ENCODE data around the gene GABARAPL2. TPM values are rescaled to one million over a fixed set of nuclear protein-coding genes. Genes with fewer than 3 reads are reported as not detected.

The GABARAPL2 gene
- total RNA-seq, 1 donor from 2014 or later = 222 TPM

- Mint-ChIP-seq H3K27ac (ENCODE audit: unreplicated experiment) (peak overlapping the region; percentile 1), H3K4me3 (ENCODE audit: unreplicated experiment) (no peak overlapping the region), H3K4me1 (ENCODE audit: unreplicated experiment) (peaks cover 7% of the 10 kb centered on the region), H3K36me3 (ENCODE audit: low read depth, unreplicated experiment) (peaks cover 55% of the 10 kb centered on the region), H3K9me3 (ENCODE audit: unreplicated experiment) (no peaks in the 10 kb centered on the region), H3K27me3 (ENCODE audit: unreplicated experiment) (no peaks in the 10 kb centered on the region)
- DNase-seq (ENCODE audit: low spot score) = no peak
- no peak for TF ChIP-seq CTCF (IDR thresholded peaks at IDR 0.05; ENCODE audit: unreplicated experiment)
These were observed 33.5 kb downstream of the GABARAPL2 start for GRCh38 chr16:75599452-75600277.

- Mint-ChIP-seq H3K27me3 (ENCODE audit: unreplicated experiment) (no peaks in the 10 kb centered on the region), H3K9me3 (ENCODE audit: unreplicated experiment) (no peaks in the 10 kb centered on the region), H3K4me3 (ENCODE audit: unreplicated experiment) (no peak overlapping the region), H3K27ac (ENCODE audit: unreplicated experiment) (no peak overlapping the region), H3K36me3 (ENCODE audit: low read depth, unreplicated experiment) (peaks cover 47% of the 10 kb centered on the region), H3K4me1 (ENCODE audit: unreplicated experiment) (no peaks in the 10 kb centered on the region)
- no peak for DNase-seq (ENCODE audit: low spot score)
- no peak for TF ChIP-seq CTCF (IDR thresholded peaks at IDR 0.05; ENCODE audit: unreplicated experiment)
These were observed 37.1 kb downstream of the GABARAPL2 start for GRCh38 chr16:75603241-75603640.

GRCh38 chr16:75606507-75606906 lies 40.3 kb downstream of the GABARAPL2 start:
- Mint-ChIP-seq H3K27ac (ENCODE audit: unreplicated experiment) (no peak overlapping the region), H3K4me1 (ENCODE audit: unreplicated experiment) (no peaks in the 10 kb centered on the region), H3K4me3 (ENCODE audit: unreplicated experiment) (no peak overlapping the region), H3K9me3 (ENCODE audit: unreplicated experiment) (no peaks in the 10 kb centered on the region), H3K36me3 (ENCODE audit: low read depth, unreplicated experiment) (peaks cover 45% of the 10 kb centered on the region), H3K27me3 (ENCODE audit: unreplicated experiment) (peaks cover 2% of the 10 kb centered on the region)
- TF ChIP-seq CTCF (IDR thresholded peaks at IDR 0.05; ENCODE audit: unreplicated experiment) = no peak
- no peak for DNase-seq (ENCODE audit: low spot score)

GRCh38 chr16:75614066-75614897 lies 48.1 kb downstream of the GABARAPL2 start:
- Mint-ChIP-seq H3K27ac (ENCODE audit: unreplicated experiment) (no peak overlapping the region), H3K27me3 (ENCODE audit: unreplicated experiment) (peaks cover 6% of the 10 kb centered on the region), H3K9me3 (ENCODE audit: unreplicated experiment) (no peaks in the 10 kb centered on the region), H3K4me3 (ENCODE audit: unreplicated experiment) (no peak overlapping the region), H3K4me1 (ENCODE audit: unreplicated experiment) (peaks cover 13% of the 10 kb centered on the region), H3K36me3 (ENCODE audit: low read depth, unreplicated experiment) (peaks cover 32% of the 10 kb centered on the region)
- no peak for TF ChIP-seq CTCF (IDR thresholded peaks at IDR 0.05; ENCODE audit: unreplicated experiment)
- DNase-seq (ENCODE audit: low spot score) = no peak

Measured in endothelial cell (in vitro differentiated cells).